A549 (cell line): ENCODE results near the gene MAP3K15.

Source experiments
- JUNB ChIP-seq: fragments of >200 bp; sonication (Bioruptor Twin); formaldehyde crosslinking; IDR thresholded peaks from 2 replicates; pipeline ENCODE4 v1.6.1; 2016
- POLR2A ChIP-seq: IDR thresholded peaks from 2 replicates; pipeline ENCODE4 v1.6.1; 2012; ENCODE audit warnings: mild to moderate bottlenecking, low read length
- POLR2AphosphoS2 ChIP-seq: conservative IDR thresholded peaks from 2 replicates; pipeline ENCODE4 v1.6.1; 2012; ENCODE audit warnings: low read length, improper control_type of control experiment, inconsistent platforms
- RNF2 ChIP-seq: fragments of 200-600 bp; sonication (generic); IDR thresholded peaks from 2 replicates; pipeline ENCODE4 v1.6.1; 2016; ENCODE audit warnings: low read depth, mild to moderate bottlenecking, antibody characterized with exemption, moderate library complexity, borderline replicate concordance
- ZC3H11A ChIP-seq: fragments of 450-650 bp; IDR thresholded peaks from 2 replicates; pipeline ENCODE4 v1.6.1; 2014; ENCODE audit warnings: antibody characterized with exemption, mild to moderate bottlenecking
- TF ChIP-seq, protein P1 (sequence below): fragments of >200 bp; sonication (Bioruptor Twin); formaldehyde crosslinking; IDR thresholded peaks from 3 replicates; pipeline ENCODE4 v1.5.1; 2016
- TF ChIP-seq, protein P2 (sequence below): fragments of 450-650 bp; IDR thresholded peaks from 2 replicates; pipeline ENCODE4 v1.6.1; 2014; ENCODE audit warnings: antibody characterized with exemption

DNA sequence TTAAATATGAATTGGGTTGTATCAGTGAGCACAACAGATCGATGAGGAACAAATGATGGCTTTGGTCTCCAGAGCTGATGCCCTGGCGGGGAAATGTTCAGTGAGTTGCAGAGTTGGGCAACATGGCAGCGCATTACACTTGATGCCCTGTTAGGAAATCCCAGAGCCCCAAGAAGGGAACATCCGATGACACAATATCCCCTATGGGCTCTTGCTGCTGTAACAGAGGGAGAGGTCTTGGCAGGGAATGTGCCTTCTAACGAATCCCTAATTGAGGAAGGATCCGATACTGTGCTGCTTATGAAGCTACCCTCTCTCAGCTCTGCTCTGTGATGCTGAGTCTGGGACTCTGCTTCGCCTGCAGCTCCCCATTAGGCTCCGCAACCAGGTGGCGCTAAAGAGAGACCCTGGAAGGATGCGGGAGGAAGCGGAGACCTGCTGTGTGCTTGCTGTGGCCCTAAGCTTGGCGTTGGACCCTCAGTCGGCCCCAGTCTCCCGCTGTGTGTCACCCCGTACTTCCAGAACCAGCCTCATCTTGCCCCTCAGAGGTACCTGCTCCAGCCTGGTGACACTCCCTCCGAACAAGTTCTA, 132.7 kb downstream of the MAP3K15 start:
- TF ChIP-seq, protein P1, sequence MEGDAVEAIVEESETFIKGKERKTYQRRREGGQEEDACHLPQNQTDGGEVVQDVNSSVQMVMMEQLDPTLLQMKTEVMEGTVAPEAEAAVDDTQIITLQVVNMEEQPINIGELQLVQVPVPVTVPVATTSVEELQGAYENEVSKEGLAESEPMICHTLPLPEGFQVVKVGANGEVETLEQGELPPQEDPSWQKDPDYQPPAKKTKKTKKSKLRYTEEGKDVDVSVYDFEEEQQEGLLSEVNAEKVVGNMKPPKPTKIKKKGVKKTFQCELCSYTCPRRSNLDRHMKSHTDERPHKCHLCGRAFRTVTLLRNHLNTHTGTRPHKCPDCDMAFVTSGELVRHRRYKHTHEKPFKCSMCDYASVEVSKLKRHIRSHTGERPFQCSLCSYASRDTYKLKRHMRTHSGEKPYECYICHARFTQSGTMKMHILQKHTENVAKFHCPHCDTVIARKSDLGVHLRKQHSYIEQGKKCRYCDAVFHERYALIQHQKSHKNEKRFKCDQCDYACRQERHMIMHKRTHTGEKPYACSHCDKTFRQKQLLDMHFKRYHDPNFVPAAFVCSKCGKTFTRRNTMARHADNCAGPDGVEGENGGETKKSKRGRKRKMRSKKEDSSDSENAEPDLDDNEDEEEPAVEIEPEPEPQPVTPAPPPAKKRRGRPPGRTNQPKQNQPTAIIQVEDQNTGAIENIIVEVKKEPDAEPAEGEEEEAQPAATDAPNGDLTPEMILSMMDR, result peak; percentile 54
- TF ChIP-seq POLR2A (no peak), POLR2AphosphoS2 (no peak), RNF2 (no peak), JUNB (no peak), ZC3H11A (no peak)
- TF ChIP-seq, protein P2, sequence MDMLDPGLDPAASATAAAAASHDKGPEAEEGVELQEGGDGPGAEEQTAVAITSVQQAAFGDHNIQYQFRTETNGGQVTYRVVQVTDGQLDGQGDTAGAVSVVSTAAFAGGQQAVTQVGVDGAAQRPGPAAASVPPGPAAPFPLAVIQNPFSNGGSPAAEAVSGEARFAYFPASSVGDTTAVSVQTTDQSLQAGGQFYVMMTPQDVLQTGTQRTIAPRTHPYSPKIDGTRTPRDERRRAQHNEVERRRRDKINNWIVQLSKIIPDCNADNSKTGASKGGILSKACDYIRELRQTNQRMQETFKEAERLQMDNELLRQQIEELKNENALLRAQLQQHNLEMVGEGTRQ, result no peak
